Mesothelial cell of epicardium (in vitro differentiated cells): Measurements from ENCODE around the gene TNFRSF11A. TPM values are rescaled to one million over a fixed set of nuclear protein-coding genes. Genes with fewer than 3 reads are reported as not detected.

Experiments
- DNase-seq, 2 experiments: peaks; one replicate each; pipeline ENCODE4 v3.0.0; 2021; ENCODE audit warnings: low spot score in 2 of 2; ENCODE audit not compliant: unreplicated experiment in 2 of 2
- H3K27ac Mint-ChIP-seq: 2 replicates; pipeline ENCODE4 v1.8.0; 2021; ENCODE audit warnings: mixed read lengths
- H3K27me3 Mint-ChIP-seq: 2 replicates; pipeline ENCODE4 v1.8.0; 2021; ENCODE audit warnings: low read depth, mixed read lengths
- H3K36me3 Mint-ChIP-seq: 2 replicates; pipeline ENCODE4 v1.8.0; 2021; ENCODE audit warnings: mixed read lengths
- H3K4me1 Mint-ChIP-seq: 2 replicates; pipeline ENCODE4 v1.8.0; 2021; ENCODE audit warnings: mixed read lengths
- H3K4me3 Mint-ChIP-seq: 2 replicates; pipeline ENCODE4 v1.8.0; 2021; ENCODE audit warnings: mild to moderate bottlenecking, moderate library complexity, mixed read lengths
- H3K9me3 Mint-ChIP-seq: 2 replicates; pipeline ENCODE4 v1.8.0; 2021; ENCODE audit warnings: mixed read lengths
- total RNA-seq: library from RNA; stranded (reverse); gene quantifications from 3 replicates; pipeline ENCODE4 v1.2.1, GENCODE V29; 2021
- TF ChIP-seq, protein P1 (sequence below): fragments of 200-600 bp; sonication (generic); IDR thresholded peaks from one replicate; pipeline ENCODE4 v1.5.0; 2021; ENCODE audit warnings: antibody characterized with exemption; ENCODE audit not compliant: unreplicated experiment

TNFRSF11A gene
- total RNA-seq, 1 donor from 2014 or later, result 0.83 TPM

- Mint-ChIP-seq H3K4me1 (no peaks in the 10 kb centered on the region), H3K36me3 (no peaks in the 10 kb centered on the region), H3K27ac (no peak overlapping the region), H3K27me3 (peaks cover 34% of the 10 kb centered on the region), H3K9me3 (peaks cover 4% of the 10 kb centered on the region), H3K4me3 (no peak overlapping the region)
- no peak for DNase-seq
- TF ChIP-seq, protein P1, sequence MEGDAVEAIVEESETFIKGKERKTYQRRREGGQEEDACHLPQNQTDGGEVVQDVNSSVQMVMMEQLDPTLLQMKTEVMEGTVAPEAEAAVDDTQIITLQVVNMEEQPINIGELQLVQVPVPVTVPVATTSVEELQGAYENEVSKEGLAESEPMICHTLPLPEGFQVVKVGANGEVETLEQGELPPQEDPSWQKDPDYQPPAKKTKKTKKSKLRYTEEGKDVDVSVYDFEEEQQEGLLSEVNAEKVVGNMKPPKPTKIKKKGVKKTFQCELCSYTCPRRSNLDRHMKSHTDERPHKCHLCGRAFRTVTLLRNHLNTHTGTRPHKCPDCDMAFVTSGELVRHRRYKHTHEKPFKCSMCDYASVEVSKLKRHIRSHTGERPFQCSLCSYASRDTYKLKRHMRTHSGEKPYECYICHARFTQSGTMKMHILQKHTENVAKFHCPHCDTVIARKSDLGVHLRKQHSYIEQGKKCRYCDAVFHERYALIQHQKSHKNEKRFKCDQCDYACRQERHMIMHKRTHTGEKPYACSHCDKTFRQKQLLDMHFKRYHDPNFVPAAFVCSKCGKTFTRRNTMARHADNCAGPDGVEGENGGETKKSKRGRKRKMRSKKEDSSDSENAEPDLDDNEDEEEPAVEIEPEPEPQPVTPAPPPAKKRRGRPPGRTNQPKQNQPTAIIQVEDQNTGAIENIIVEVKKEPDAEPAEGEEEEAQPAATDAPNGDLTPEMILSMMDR, result no peak
Measured at GRCh38 chr18:62412231-62412979, 87.3 kb downstream of the TNFRSF11A start.

GRCh38 chr18:62413206-62413605 lies 88.1 kb downstream of the TNFRSF11A start:
- TF ChIP-seq, protein P1, result no peak
- H3K4me3 Mint-ChIP-seq, result no peak overlapping the region
- peaks cover 37% of the 10 kb centered on the region for H3K27me3 Mint-ChIP-seq

GRCh38 chr18:62418258-62418657 lies 93.1 kb downstream of the TNFRSF11A start:
- H3K4me3 Mint-ChIP-seq, result no peak overlapping the region
- no peak for DNase-seq
- H3K4me1 Mint-ChIP-seq, result peaks cover 4% of the 10 kb centered on the region
- H3K9me3 Mint-ChIP-seq, result peaks cover 3% of the 10 kb centered on the region
- H3K27ac Mint-ChIP-seq, result no peak overlapping the region
- H3K27me3 Mint-ChIP-seq, result peaks cover 31% of the 10 kb centered on the region
- H3K36me3 Mint-ChIP-seq, result no peaks in the 10 kb centered on the region
- TF ChIP-seq, protein P1, result no peak

More at GRCh38 chr18:62413206-62413605, 88.1 kb downstream of the TNFRSF11A start:
- Mint-ChIP-seq H3K4me1 (no peaks in the 10 kb centered on the region), H3K27ac (no peak overlapping the region), H3K9me3 (peaks cover 4% of the 10 kb centered on the region), H3K36me3 (no peaks in the 10 kb centered on the region)
- DNase-seq, result no peak

GRCh38 chr18:62420151-62420512 lies 95.0 kb downstream of the TNFRSF11A start:
- TF ChIP-seq, protein P1, result no peak
- Mint-ChIP-seq H3K4me3 (no peak overlapping the region), H3K27ac (peak overlapping the region; percentile 62), H3K36me3 (no peaks in the 10 kb centered on the region), H3K27me3 (peaks cover 23% of the 10 kb centered on the region), H3K4me1 (peaks cover 5% of the 10 kb centered on the region), H3K9me3 (peaks cover 3% of the 10 kb centered on the region)
- DNase-seq, result no peak

DNA sequence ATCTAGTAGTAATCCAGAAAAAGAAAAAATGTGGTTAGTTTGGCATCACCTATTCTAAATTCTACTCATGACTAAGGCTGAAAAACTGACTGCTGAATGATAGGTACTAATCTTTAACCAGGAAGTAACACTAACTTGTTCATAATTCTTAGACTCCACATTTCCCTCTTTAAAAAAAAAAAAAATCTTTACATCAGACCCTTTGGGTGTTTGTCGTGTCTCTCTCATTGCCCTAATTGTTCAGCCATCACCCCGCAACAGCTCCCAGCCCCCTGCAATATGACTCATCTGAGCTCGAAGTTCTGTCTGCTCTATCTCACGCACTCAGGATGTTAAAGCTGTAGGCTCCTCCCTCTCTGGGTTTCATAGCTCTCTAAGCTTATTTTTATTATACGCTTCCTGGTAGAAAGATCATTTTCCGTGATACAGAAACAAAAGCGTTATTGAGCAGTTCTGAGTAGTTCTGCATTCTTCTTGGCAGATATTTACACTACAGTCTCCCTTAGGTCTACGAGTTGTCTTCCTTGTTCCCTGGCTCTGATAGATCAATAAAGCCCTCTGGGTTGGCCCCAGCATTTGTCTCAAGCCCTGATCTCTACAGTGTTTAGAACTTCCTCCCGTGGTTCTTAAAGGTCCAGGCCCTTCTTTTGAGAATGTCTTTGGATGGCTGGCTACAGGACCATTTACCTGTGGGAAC lies 95.6 kb downstream of the TNFRSF11A start:
- H3K4me1 Mint-ChIP-seq, result peaks cover 10% of the 10 kb centered on the region
- H3K36me3 Mint-ChIP-seq, result no peaks in the 10 kb centered on the region
- peak overlapping the region; percentile 8 for H3K4me3 Mint-ChIP-seq
- peaks cover 23% of the 10 kb centered on the region for H3K27me3 Mint-ChIP-seq
- TF ChIP-seq, protein P1, result no peak
- DNase-seq, result no peak
- H3K27ac Mint-ChIP-seq, result peak overlapping the region; percentile 62
- H3K9me3 Mint-ChIP-seq, result peaks cover 3% of the 10 kb centered on the region
